ENCODE measurements around the gene RIMBP2. TPM values are rescaled to one million over a fixed set of nuclear protein-coding genes. Genes with fewer than 3 reads are reported as not detected.
A peak's percentile ranks its signal among the peaks of the same experiment; 100 is the strongest.

RIMBP2 gene
- total and polyA plus RNA-seq, 2 experiments from 2014 or later, result 0.31 to 0.37 TPM

- TF ChIP-seq CTCF (conservative IDR thresholded peaks at IDR 0.05; ENCODE audit: low read depth in 2 of 2) (no peak), ZNF114 (CRISPR knock-in tag; IDR thresholded peaks at IDR 0.05) (no peak)
Measured at GRCh38 chr12:130764475-130765185, 48.5 kb upstream of the RIMBP2 start (continued).

GRCh38 chr12:130764073-130764472 lies 48.0 kb upstream of the RIMBP2 start:
- H3K9me3 Mint-ChIP-seq, result no peaks in the 10 kb centered on the region
- H3K27me3 Mint-ChIP-seq (ENCODE audit: insufficient read depth, low read depth, poor library complexity), result peaks cover 3% of the 10 kb centered on the region
- H3K4me1 Mint-ChIP-seq, result no peaks in the 10 kb centered on the region
- H3K27ac Mint-ChIP-seq, result no peak overlapping the region
- H3K4me2 ChIP-seq, result no peak overlapping the region
- no peaks in the 10 kb centered on the region for H3K4me1 ChIP-seq (ENCODE audit: insufficient read depth)
- no peak overlapping the region for H3K4me3 ChIP-seq
- no peak overlapping the region for H3K4me3 Mint-ChIP-seq
- H3K9me2 ChIP-seq (ENCODE audit: insufficient read depth), result peaks cover 18% of the 10 kb centered on the region
- H3K79me2 ChIP-seq (replicated peaks; ENCODE audit: insufficient read depth), result no peaks in the 10 kb centered on the region
- TF ChIP-seq CREB1 (CRISPR knock-in tag; IDR thresholded peaks at IDR 0.05; ENCODE audit: low read depth) (peak; percentile 73), REST (IDR thresholded peaks at IDR 0.05; ENCODE audit: unreplicated experiment) (no peak)
- no peaks in the 10 kb centered on the region for H3K36me3 Mint-ChIP-seq (ENCODE audit: low read depth)
- H4K20me1 ChIP-seq (replicated peaks; ENCODE audit: insufficient read depth), result no peaks in the 10 kb centered on the region
- DNase-seq (ENCODE audit: low spot score) (no peak), ATAC-seq (no peak)
- peaks cover 16% of the 10 kb centered on the region for H3F3A ChIP-seq (replicated peaks; ENCODE audit: low read depth)
- no peak overlapping the region for H2AFZ ChIP-seq
- H3K36me3 ChIP-seq (ENCODE audit: insufficient read depth), result peaks cover 3% of the 10 kb centered on the region; the same call in 1 of the 2 replicates
- no peaks in the 10 kb centered on the region for H3K27me3 ChIP-seq (ENCODE audit: insufficient read depth)
- no peak overlapping the region for H3K27ac ChIP-seq (ENCODE audit: low read depth)

GRCh38 chr12:130762319-130762675 lies 46.2 kb upstream of the RIMBP2 start:
- H3K27me3 Mint-ChIP-seq (ENCODE audit: insufficient read depth, low read depth, poor library complexity), result no peaks in the 10 kb centered on the region
- no peaks in the 10 kb centered on the region for H3K27me3 ChIP-seq (ENCODE audit: insufficient read depth)
- H3K9me3 Mint-ChIP-seq, result peaks cover 3% of the 10 kb centered on the region; the same call in 1 of the 3 replicates
- H3K36me3 Mint-ChIP-seq (ENCODE audit: low read depth), result no peaks in the 10 kb centered on the region
- ATAC-seq (peak; percentile 29), DNase-seq (ENCODE audit: low spot score) (no peak)
- no peaks in the 10 kb centered on the region for H3K4me1 Mint-ChIP-seq
- H3K27ac Mint-ChIP-seq, result no peak overlapping the region
- peaks cover 16% of the 10 kb centered on the region for H3F3A ChIP-seq (replicated peaks; ENCODE audit: low read depth)
- no peaks in the 10 kb centered on the region for H3K79me2 ChIP-seq (replicated peaks; ENCODE audit: insufficient read depth)
- H2AFZ ChIP-seq, result no peak overlapping the region
- peaks cover 3% of the 10 kb centered on the region; the same call in 1 of the 2 replicates for H3K36me3 ChIP-seq (ENCODE audit: insufficient read depth)
- no peak overlapping the region for H3K4me3 ChIP-seq
- no peaks in the 10 kb centered on the region for H4K20me1 ChIP-seq (replicated peaks; ENCODE audit: insufficient read depth)
- no peak overlapping the region for H3K4me2 ChIP-seq
- peaks cover 18% of the 10 kb centered on the region for H3K9me2 ChIP-seq (ENCODE audit: insufficient read depth)
- no peaks in the 10 kb centered on the region for H3K4me1 ChIP-seq (ENCODE audit: insufficient read depth)
- no peak overlapping the region for H3K4me3 Mint-ChIP-seq
- H3K27ac ChIP-seq (ENCODE audit: low read depth), result no peak overlapping the region
- TF ChIP-seq CREB1 (CRISPR knock-in tag; IDR thresholded peaks at IDR 0.05; ENCODE audit: low read depth) (no peak), CTCF (conservative IDR thresholded peaks at IDR 0.05; ENCODE audit: low read depth in 2 of 2) (no peak)
